Activated T-cell treated with anti-CD3 and anti-CD28 coated beads, Interleukin-2, amount 50 U/mL, for 24 hours (primary cell): ENCODE measurements around the gene STOML1.

Source experiments
- DNase-seq: peaks from one replicate; pipeline ENCODE4 v3.0.0-alpha.2; 2020
- H3K27ac Mint-ChIP-seq: 2 replicates; pipeline ENCODE4 v1.8.0; 2020; ENCODE audit warnings: mild to moderate bottlenecking, mixed read lengths
- H3K27me3 Mint-ChIP-seq: 2 replicates; pipeline ENCODE4 v1.8.0; 2020; ENCODE audit warnings: mixed read lengths
- H3K36me3 Mint-ChIP-seq: 2 replicates; pipeline ENCODE4 v1.8.0; 2020; ENCODE audit warnings: low read depth, mixed read lengths
- H3K4me1 Mint-ChIP-seq: 2 replicates; pipeline ENCODE4 v1.8.0; 2020; ENCODE audit warnings: low read depth, mixed read lengths
- H3K4me3 Mint-ChIP-seq: 2 replicates; pipeline ENCODE4 v1.8.0; 2020; ENCODE audit warnings: mild to moderate bottlenecking, moderate library complexity, mixed read lengths
- H3K9me3 Mint-ChIP-seq: 2 replicates; pipeline ENCODE4 v1.8.0; 2020; ENCODE audit warnings: mixed read lengths

Gene STOML1

GRCh38 chr15:73954188-73955145, 37.6 kb downstream of the STOML1 start:
- H3K27ac Mint-ChIP-seq: no peak overlapping the region

GRCh38 chr15:73952913-73953750, 39.0 kb downstream of the STOML1 start:
- no peak for DNase-seq

More at GRCh38 chr15:73954188-73955145, 37.6 kb downstream of the STOML1 start:
- H3K27me3 Mint-ChIP-seq: no peaks in the 10 kb centered on the region
- H3K36me3 Mint-ChIP-seq: no peaks in the 10 kb centered on the region
- H3K4me1 Mint-ChIP-seq: peaks cover 28% of the 10 kb centered on the region
- no peak overlapping the region for H3K4me3 Mint-ChIP-seq
- DNase-seq: no peak
- no peaks in the 10 kb centered on the region for H3K9me3 Mint-ChIP-seq

GRCh38 chr15:73952171-73952912, 39.8 kb downstream of the STOML1 start:
- no peak for DNase-seq
- H3K9me3 Mint-ChIP-seq: no peaks in the 10 kb centered on the region
- H3K4me1 Mint-ChIP-seq: peaks cover 14% of the 10 kb centered on the region
- H3K4me3 Mint-ChIP-seq: no peak overlapping the region
- H3K36me3 Mint-ChIP-seq: no peaks in the 10 kb centered on the region
- H3K27ac Mint-ChIP-seq: no peak overlapping the region
- no peaks in the 10 kb centered on the region for H3K27me3 Mint-ChIP-seq

More at GRCh38 chr15:73952913-73953750, 39.0 kb downstream of the STOML1 start:
- Mint-ChIP-seq H3K27ac (no peak overlapping the region), H3K4me3 (no peak overlapping the region), H3K27me3 (no peaks in the 10 kb centered on the region), H3K36me3 (no peaks in the 10 kb centered on the region), H3K9me3 (no peaks in the 10 kb centered on the region), H3K4me1 (peaks cover 16% of the 10 kb centered on the region)

GRCh38 chr15:73951601-73952000, 40.5 kb downstream of the STOML1 start:
- Mint-ChIP-seq H3K36me3 (no peaks in the 10 kb centered on the region), H3K27ac (no peak overlapping the region), H3K27me3 (no peaks in the 10 kb centered on the region), H3K4me3 (no peak overlapping the region), H3K9me3 (no peaks in the 10 kb centered on the region), H3K4me1 (peaks cover 8% of the 10 kb centered on the region)
- DNase-seq: no peak

GRCh38 chr15:73950831-73951561, 41.1 kb downstream of the STOML1 start:
- Mint-ChIP-seq H3K27me3 (no peaks in the 10 kb centered on the region), H3K4me1 (peaks cover 11% of the 10 kb centered on the region), H3K4me3 (no peak overlapping the region), H3K27ac (peak overlapping the region; percentile 70), H3K9me3 (no peaks in the 10 kb centered on the region), H3K36me3 (no peaks in the 10 kb centered on the region)
- DNase-seq: peak; percentile 79

GRCh38 chr15:73950479-73950830, 41.6 kb downstream of the STOML1 start:
- Mint-ChIP-seq H3K36me3 (no peaks in the 10 kb centered on the region), H3K4me3 (no peak overlapping the region), H3K4me1 (peaks cover 12% of the 10 kb centered on the region), H3K27me3 (no peaks in the 10 kb centered on the region), H3K27ac (no peak overlapping the region), H3K9me3 (no peaks in the 10 kb centered on the region)
- no peak for DNase-seq

GRCh38 chr15:73949496-73949895, 42.6 kb downstream of the STOML1 start:
- H3K27me3 Mint-ChIP-seq: no peaks in the 10 kb centered on the region
- no peak for DNase-seq
- peaks cover 12% of the 10 kb centered on the region for H3K4me1 Mint-ChIP-seq
- no peaks in the 10 kb centered on the region for H3K9me3 Mint-ChIP-seq
- H3K36me3 Mint-ChIP-seq: no peaks in the 10 kb centered on the region
- H3K27ac Mint-ChIP-seq: no peak overlapping the region
- H3K4me3 Mint-ChIP-seq: no peak overlapping the region

GRCh38 chr15:73948982-73949381, 43.1 kb downstream of the STOML1 start:
- Mint-ChIP-seq H3K4me3 (no peak overlapping the region), H3K36me3 (no peaks in the 10 kb centered on the region), H3K27ac (no peak overlapping the region), H3K4me1 (peaks cover 12% of the 10 kb centered on the region), H3K9me3 (no peaks in the 10 kb centered on the region), H3K27me3 (no peaks in the 10 kb centered on the region)
- DNase-seq: no peak

GRCh38 chr15:73948396-73948795, 43.7 kb downstream of the STOML1 start:
- Mint-ChIP-seq H3K4me1 (peaks cover 12% of the 10 kb centered on the region), H3K4me3 (no peak overlapping the region), H3K27ac (no peak overlapping the region), H3K27me3 (no peaks in the 10 kb centered on the region), H3K36me3 (no peaks in the 10 kb centered on the region), H3K9me3 (no peaks in the 10 kb centered on the region)
- no peak for DNase-seq

- no peak overlapping the region for H3K4me3 Mint-ChIP-seq
- H3K27me3 Mint-ChIP-seq: no peaks in the 10 kb centered on the region
- H3K36me3 Mint-ChIP-seq: no peaks in the 10 kb centered on the region
- no peak overlapping the region for H3K27ac Mint-ChIP-seq
- no peak for DNase-seq
- peaks cover 14% of the 10 kb centered on the region for H3K4me1 Mint-ChIP-seq
- H3K9me3 Mint-ChIP-seq: no peaks in the 10 kb centered on the region
Observed at GRCh38 chr15:73947651-73948050, 44.4 kb downstream of the STOML1 start.

GRCh38 chr15:73946795-73947370, 45.2 kb downstream of the STOML1 start:
- Mint-ChIP-seq H3K9me3 (no peaks in the 10 kb centered on the region), H3K27me3 (no peaks in the 10 kb centered on the region), H3K27ac (peak overlapping the region; percentile 9), H3K36me3 (no peaks in the 10 kb centered on the region), H3K4me1 (peaks cover 22% of the 10 kb centered on the region), H3K4me3 (no peak overlapping the region)
- DNase-seq: no peak

- no peak for DNase-seq
- H3K27ac Mint-ChIP-seq: peak overlapping the region; percentile 9
- H3K4me1 Mint-ChIP-seq: peaks cover 25% of the 10 kb centered on the region
- H3K27me3 Mint-ChIP-seq: no peaks in the 10 kb centered on the region
- no peak overlapping the region for H3K4me3 Mint-ChIP-seq
- no peaks in the 10 kb centered on the region for H3K36me3 Mint-ChIP-seq
- H3K9me3 Mint-ChIP-seq: no peaks in the 10 kb centered on the region
Observed at GRCh38 chr15:73946046-73946721, 45.9 kb downstream of the STOML1 start.

- Mint-ChIP-seq H3K4me3 (no peak overlapping the region), H3K27me3 (no peaks in the 10 kb centered on the region), H3K27ac (no peak overlapping the region), H3K9me3 (no peaks in the 10 kb centered on the region), H3K4me1 (peaks cover 24% of the 10 kb centered on the region), H3K36me3 (no peaks in the 10 kb centered on the region)
- no peak for DNase-seq
Observed at GRCh38 chr15:73945130-73945508, 47.0 kb downstream of the STOML1 start.
